GM19238 (cell line): ENCODE data around the gene NHS.
"Not testable (repeated sequence)": the region's sequence is repeated elsewhere in the genome, so short reads cannot be mapped to it uniquely, and the experiment has no call there.

Experiments used
- DNase-seq: peaks from one replicate; pipeline ENCODE4 v3.0.0; 2011; ENCODE audit warnings: low spot score; ENCODE audit not compliant: insufficient read length

The NHS gene

GRCh38 chrX:17494216-17494615, 119.2 kb downstream of the NHS start:
- no peak for DNase-seq

GRCh38 chrX:17495052-17495451, 120.1 kb downstream of the NHS start:
- no peak for DNase-seq

- DNase-seq = no peak
Observed at GRCh38 chrX:17496407-17496806, 121.4 kb downstream of the NHS start.

GRCh38 chrX:17497193-17497592, 122.2 kb downstream of the NHS start:
- DNase-seq = no peak

- no peak for DNase-seq
Observed at GRCh38 chrX:17499512-17499911, 124.5 kb downstream of the NHS start.

GRCh38 chrX:17500145-17500579, 125.2 kb downstream of the NHS start:
- DNase-seq = no peak

DNA sequence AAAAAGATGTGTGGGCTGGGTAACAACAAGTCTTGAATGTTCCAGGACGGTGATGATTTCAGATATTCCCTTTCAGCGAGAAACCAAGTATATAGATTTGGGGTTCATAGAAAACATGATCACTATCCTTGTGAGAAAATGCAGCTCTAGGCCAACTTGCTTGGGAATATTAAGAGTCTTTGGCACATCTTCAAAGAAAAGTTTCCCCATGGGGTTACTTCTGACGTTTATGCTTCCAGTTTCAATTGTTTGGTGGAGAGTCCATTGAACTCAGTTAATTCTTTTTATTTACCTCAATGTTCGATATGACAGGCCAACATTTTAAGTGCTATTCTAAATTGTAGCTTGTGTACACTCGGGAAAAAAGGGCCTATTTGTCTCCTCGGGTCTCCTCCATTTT, 126.7 kb downstream of the NHS start:
- no peak for DNase-seq

GRCh38 chrX:17506352-17506751, 131.4 kb downstream of the NHS start:
- DNase-seq = not testable (repeated sequence)

DNA sequence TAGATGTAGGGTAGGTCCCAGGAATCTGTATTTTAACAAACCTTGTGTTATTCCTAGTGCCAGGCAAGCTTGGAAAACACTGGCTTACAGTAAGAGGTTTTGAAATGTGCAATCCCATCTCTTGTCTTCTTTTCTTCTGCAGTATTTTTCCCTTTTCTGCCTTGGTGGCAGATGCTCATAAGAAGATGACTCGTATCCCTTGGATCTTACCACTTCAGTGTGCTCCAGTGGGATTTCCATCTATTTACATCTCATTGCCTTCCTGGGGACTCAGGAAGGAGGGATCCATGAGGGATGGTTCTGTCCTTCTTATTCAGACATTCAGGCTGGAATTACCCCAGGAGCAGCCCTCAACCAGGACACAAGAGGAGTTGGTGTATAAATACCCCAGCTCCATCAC, 136.6 kb downstream of the NHS start:
- DNase-seq = no peak

GRCh38 chrX:17519358-17519757, 144.4 kb downstream of the NHS start:
- no peak for DNase-seq

DNA sequence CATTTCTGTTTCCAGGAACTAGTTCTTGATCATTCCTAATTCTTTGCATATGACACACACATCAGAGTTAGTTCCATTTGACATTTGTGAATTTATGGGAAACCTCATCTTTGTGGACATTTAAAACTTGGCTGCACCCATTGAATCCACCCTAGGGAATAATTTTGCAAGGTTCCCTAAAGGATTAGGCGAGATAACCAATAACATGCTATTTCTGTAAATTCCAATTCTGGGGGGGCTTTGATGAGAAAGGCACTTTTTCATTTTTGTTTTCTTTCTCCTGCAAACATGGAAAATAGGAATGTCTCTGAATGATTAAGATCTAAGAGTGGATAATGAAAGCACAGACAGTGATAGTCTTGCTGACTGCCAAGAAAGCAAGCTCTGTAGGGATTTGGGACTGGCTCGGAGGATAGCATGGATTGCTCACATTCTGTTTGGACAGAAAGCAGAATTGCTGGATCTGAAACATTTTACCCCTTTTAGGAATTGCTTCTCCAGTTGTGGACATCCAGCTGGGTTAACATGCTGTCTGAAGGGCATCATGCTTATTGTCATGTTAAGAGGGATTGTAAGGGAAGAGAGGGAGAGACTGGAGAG, 145.1 kb downstream of the NHS start:
- no peak for DNase-seq

- DNase-seq = no peak
Observed at GRCh38 chrX:17521871-17522693, 147.1 kb downstream of the NHS start.

GRCh38 chrX:17525266-17525665, 150.3 kb downstream of the NHS start:
- no peak for DNase-seq

GRCh38 chrX:17525762-17526555, 151.0 kb downstream of the NHS start:
- no peak for DNase-seq

DNA sequence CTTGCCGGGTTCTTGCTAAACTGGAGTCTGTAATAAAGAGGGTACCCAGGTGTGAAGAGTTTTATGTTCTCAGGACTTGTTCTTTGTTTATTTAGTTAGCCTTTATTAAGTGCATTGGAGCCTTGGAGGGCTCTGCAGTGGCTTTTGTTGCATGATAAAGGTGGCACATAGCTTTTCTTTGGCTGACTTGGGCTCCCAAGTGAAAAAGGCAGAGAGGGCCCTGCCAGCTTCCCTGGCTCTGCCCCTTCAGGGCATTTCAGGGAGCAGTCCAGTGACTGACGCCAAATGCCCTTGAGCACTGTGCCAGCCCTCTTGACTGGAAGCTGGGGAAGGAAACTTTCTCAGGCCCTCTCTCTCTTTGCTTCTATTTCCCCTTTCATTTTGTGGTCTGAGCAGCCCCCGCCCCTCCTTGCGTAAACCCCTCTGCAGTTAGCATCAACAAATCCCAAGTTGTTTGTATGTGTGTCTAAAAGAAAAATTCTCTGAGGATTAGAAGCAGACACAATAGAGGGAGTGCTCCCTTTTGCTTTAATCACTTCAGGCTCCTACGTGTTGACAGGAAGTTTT, 152.2 kb downstream of the NHS start:
- no peak for DNase-seq

GRCh38 chrX:17527922-17528321, 152.9 kb downstream of the NHS start:
- DNase-seq = no peak

DNA sequence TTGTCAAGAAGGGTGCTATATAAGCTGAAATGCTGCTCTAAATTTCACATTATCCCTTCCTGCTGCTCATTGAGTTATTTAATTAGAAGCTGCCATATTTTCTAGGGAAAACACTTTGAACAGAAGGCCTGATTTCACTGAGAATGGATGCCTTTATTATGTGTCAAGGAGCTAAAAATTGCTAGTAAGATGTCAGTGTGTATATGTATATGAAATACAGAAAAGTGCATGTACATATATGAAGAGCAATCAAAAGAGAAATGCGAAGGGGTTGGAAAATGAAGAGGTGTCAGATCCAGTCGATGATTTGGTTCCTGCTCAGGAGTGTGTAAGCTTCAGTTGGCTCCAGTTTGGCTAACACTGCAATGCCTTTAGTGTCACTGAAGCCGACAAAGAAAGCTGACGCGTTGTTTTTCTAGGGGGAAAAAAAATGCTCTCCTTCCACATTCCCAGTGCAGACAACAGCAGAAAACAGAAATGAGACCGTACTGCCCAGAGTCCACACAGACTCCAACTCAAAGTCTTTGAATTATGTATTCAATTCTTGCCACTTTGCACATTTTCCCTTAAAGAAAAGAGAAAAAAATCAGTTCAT, 154.2 kb downstream of the NHS start:
- no peak for DNase-seq

GRCh38 chrX:17531500-17531899, 156.5 kb downstream of the NHS start:
- no peak for DNase-seq

GRCh38 chrX:17535229-17535628, 160.2 kb downstream of the NHS start:
- DNase-seq = no peak

GRCh38 chrX:17537723-17538243, 162.8 kb downstream of the NHS start:
- no peak for DNase-seq

GRCh38 chrX:17542123-17542522, 167.1 kb downstream of the NHS start:
- DNase-seq = no peak
